HG03103 (cell line): Measurements from ENCODE around the gene ATP8A1.
"Not testable (repeated sequence)": the region's sequence is repeated elsewhere in the genome, so short reads cannot be mapped to it uniquely, and the experiment has no call there.

Source experiments
- ATAC-seq: cut with Tn5 transposase; IDR thresholded peaks from one replicate; pipeline ENCODE4 v1.9.1; 2021; ENCODE audit warnings: low read depth; ENCODE audit not compliant: unreplicated experiment

Gene ATP8A1

GRCh38 chr4:42478946-42479345 is 178.0 kb downstream of the ATP8A1 start:
- ATAC-seq = no peak

- no peak for ATAC-seq
Measured at GRCh38 chr4:42478509-42478908, 178.4 kb downstream of the ATP8A1 start.

- ATAC-seq = no peak
Measured at GRCh38 chr4:42474406-42474805, 182.5 kb downstream of the ATP8A1 start.

- ATAC-seq = no peak
Measured at GRCh38 chr4:42473071-42473684, 183.7 kb downstream of the ATP8A1 start.

- ATAC-seq = no peak
Measured at GRCh38 chr4:42471896-42472295, 185.0 kb downstream of the ATP8A1 start.

- no peak for ATAC-seq
Measured at GRCh38 chr4:42470023-42470422, 186.9 kb downstream of the ATP8A1 start.

- ATAC-seq = not testable (repeated sequence)
Measured at GRCh38 chr4:42467777-42468176, 189.1 kb downstream of the ATP8A1 start.

- ATAC-seq = no peak
Measured at GRCh38 chr4:42466273-42466844, 190.5 kb downstream of the ATP8A1 start.

GRCh38 chr4:42464550-42465094 is 192.3 kb downstream of the ATP8A1 start:
- no peak for ATAC-seq

GRCh38 chr4:42461216-42461615 is 195.7 kb downstream of the ATP8A1 start:
- not testable (repeated sequence) for ATAC-seq

GRCh38 chr4:42460043-42460442 is 196.9 kb downstream of the ATP8A1 start:
- ATAC-seq = peak; percentile 96

GRCh38 chr4:42458657-42459056 is 198.2 kb downstream of the ATP8A1 start:
- ATAC-seq = no peak

GRCh38 chr4:42454755-42455420 is 202.0 kb downstream of the ATP8A1 start:
- no peak for ATAC-seq

GRCh38 chr4:42453612-42454011 is 203.3 kb downstream of the ATP8A1 start:
- ATAC-seq = no peak

- ATAC-seq = no peak
Measured at GRCh38 chr4:42452823-42453222, 204.1 kb downstream of the ATP8A1 start.

- no peak for ATAC-seq
Measured at GRCh38 chr4:42446823-42447222, 210.1 kb downstream of the ATP8A1 start.

GRCh38 chr4:42445038-42445437 is 211.9 kb downstream of the ATP8A1 start:
- no peak for ATAC-seq

- ATAC-seq = no peak
Measured at GRCh38 chr4:42442601-42443000, 214.3 kb downstream of the ATP8A1 start.

GRCh38 chr4:42440083-42440482 is 216.8 kb downstream of the ATP8A1 start:
- ATAC-seq = no peak

GRCh38 chr4:42436928-42437565 is 219.9 kb downstream of the ATP8A1 start:
- no peak for ATAC-seq

- ATAC-seq = no peak
Measured at GRCh38 chr4:42428036-42428435, 228.9 kb downstream of the ATP8A1 start.
